GM23338 (cell line): ENCODE data around the gene SLC4A8. TPM values are rescaled to one million over a fixed set of nuclear protein-coding genes. Genes with fewer than 3 reads are reported as not detected.

Experiments
- ATAC-seq: fragments of 200-7000 bp; cut with Tn5 transposase; 3 replicates; pipeline ENCODE4 v1.9.1; 2020
- DNase-seq: peaks from one replicate; pipeline ENCODE4 v3.0.0-alpha.2; 2015; ENCODE audit warnings: low spot score
- H2AFZ ChIP-seq: fragments of 200-600 bp; sonication (generic); 2 replicates; pipeline ENCODE4 v1.8.0; 2016; ENCODE audit warnings: antibody characterized with exemption, mild to moderate bottlenecking, moderate library complexity
- H3F3A ChIP-seq: fragments of 200-600 bp; sonication (generic); replicated peaks from 2 replicates; pipeline ENCODE4 v1.8.0; 2017; ENCODE audit warnings: antibody characterized with exemption, mixed run types, low read depth
- H3K27ac ChIP-seq: fragments of 200-600 bp; sonication (generic); 2 replicates; pipeline ENCODE4 v1.6.1; 2016; ENCODE audit warnings: low read depth
- H3K27me3 ChIP-seq: fragments of 200-600 bp; sonication (generic); 2 replicates; pipeline ENCODE4 v1.8.0; 2016; ENCODE audit warnings: mild to moderate bottlenecking, mixed run types, moderate library complexity; ENCODE audit not compliant: insufficient read depth
- H3K36me3 ChIP-seq: fragments of 200-600 bp; sonication (generic); 2 replicates; pipeline ENCODE4 v1.8.0; 2016; ENCODE audit warnings: mild to moderate bottlenecking; ENCODE audit not compliant: insufficient read depth
- H3K4me1 ChIP-seq: fragments of 200-600 bp; sonication (generic); 2 replicates; pipeline ENCODE4 v1.8.0; 2016; ENCODE audit warnings: mild to moderate bottlenecking, moderate library complexity; ENCODE audit not compliant: insufficient read depth
- H3K4me2 ChIP-seq: fragments of 200-600 bp; sonication (generic); 2 replicates; pipeline ENCODE4 v1.7.1; 2017; ENCODE audit warnings: mixed run types
- H3K4me3 ChIP-seq: fragments of 200-600 bp; sonication (generic); 2 replicates; pipeline ENCODE4 v1.6.1; 2016; ENCODE audit warnings: mixed run types
- H3K79me2 ChIP-seq: fragments of 200-600 bp; sonication (generic); replicated peaks from 2 replicates; pipeline ENCODE4 v1.8.0; 2017; ENCODE audit warnings: mild to moderate bottlenecking; ENCODE audit not compliant: insufficient read depth
- H3K9me2 ChIP-seq: fragments of 200-600 bp; sonication (generic); 2 replicates; pipeline ENCODE4 v1.8.0; 2017; ENCODE audit not compliant: insufficient read depth
- H4K20me1 ChIP-seq: fragments of 200-600 bp; sonication (generic); replicated peaks from 2 replicates; pipeline ENCODE4 v1.8.0; 2017; ENCODE audit warnings: mild to moderate bottlenecking; ENCODE audit not compliant: insufficient read depth
- H3K27ac Mint-ChIP-seq: 2 replicates; pipeline ENCODE4 v1.8.0; 2020; ENCODE audit warnings: inconsistent platforms, mild to moderate bottlenecking, moderate library complexity, mixed read lengths
- H3K27me3 Mint-ChIP-seq: 3 replicates; pipeline ENCODE4 v1.8.0; 2022; ENCODE audit warnings: low read depth, mild to moderate bottlenecking, moderate library complexity, mixed read lengths, inconsistent platforms; ENCODE audit not compliant: insufficient read depth, poor library complexity
- H3K36me3 Mint-ChIP-seq: 3 replicates; pipeline ENCODE4 v1.8.0; 2021; ENCODE audit warnings: low read depth, mild to moderate bottlenecking, inconsistent platforms, moderate library complexity, mixed read lengths
- H3K4me1 Mint-ChIP-seq: 3 replicates; pipeline ENCODE4 v1.8.0; 2020; ENCODE audit warnings: mild to moderate bottlenecking, inconsistent platforms, mixed read lengths
- H3K4me3 Mint-ChIP-seq: 3 replicates; pipeline ENCODE4 v1.8.0; 2021; ENCODE audit warnings: moderate library complexity, mild to moderate bottlenecking, inconsistent platforms, mixed read lengths
- H3K9me3 Mint-ChIP-seq: 3 replicates; pipeline ENCODE4 v1.8.0; 2020; ENCODE audit warnings: moderate library complexity, mild to moderate bottlenecking, inconsistent platforms, mixed read lengths
- EZH2 ChIP-seq: fragments of 200-600 bp; sonication (generic); IDR thresholded peaks from one replicate; pipeline ENCODE4 v1.8.0; 2017; ENCODE audit warnings: antibody characterized with exemption, mild to moderate bottlenecking, low read depth; ENCODE audit not compliant: unreplicated experiment
- STAT1 ChIP-seq: IDR thresholded peaks from one replicate; pipeline ENCODE4 v1.6.1; 2016; ENCODE audit warnings: antibody characterized with exemption; ENCODE audit not compliant: unreplicated experiment
- ZNF114 ChIP-seq: fragments of 250-450 bp; sonication (Bioruptor Pico); IDR thresholded peaks from 2 replicates; pipeline ENCODE4 v1.5.0; 2020; ENCODE audit warnings: mild to moderate bottlenecking, moderate library complexity
- polyA plus RNA-seq: library from polyadenylated mRNA; unstranded; fragments of >200 nt; fragmentation: Nextera tagmentation; extraction: Ambion mirVana; gene quantifications from 2 replicates; pipeline ENCODE4 v1.2.1, GENCODE V29; 2016
- total RNA-seq: library from RNA; depleted of rRNA; stranded (reverse); fragments of >200 nt; shearing (Covaris generic); gene quantifications from 2 replicates; pipeline ENCODE4 v1.2.3, GENCODE V29; 2014
- TF ChIP-seq, protein P1 (sequence below): IDR thresholded peaks from one replicate; pipeline ENCODE4 v1.6.1; 2018; ENCODE audit warnings: antibody characterized with exemption; ENCODE audit not compliant: unreplicated experiment
- TF ChIP-seq, protein P2 (sequence below): fragments of 250-450 bp; sonication (Bioruptor Pico); IDR thresholded peaks from 2 replicates; pipeline ENCODE4 v1.5.0; 2020; ENCODE audit warnings: mild to moderate bottlenecking, moderate library complexity
- TF ChIP-seq, protein P3 (sequence below), 2 experiments: fragments of 200-600 bp in 1 of 2; sonication (generic) in 1 of 2; conservative IDR thresholded peaks; 2 replicates each; pipeline versions ENCODE4 v1.5.1 to v1.6.1; 2016 to 2017; ENCODE audit warnings: antibody characterized with exemption in 2 of 2, low read depth in 2 of 2, mild to moderate bottlenecking in 2 of 2, moderate library complexity in 1 of 2
- TF ChIP-seq, protein P4 (sequence below): IDR thresholded peaks from 2 replicates; pipeline ENCODE4 v1.6.1; 2016; ENCODE audit warnings: antibody characterized with exemption

The SLC4A8 gene
- total and polyA plus RNA-seq, 2 experiments from 2014 or later, result 7.6 to 9.2 TPM

DNA sequence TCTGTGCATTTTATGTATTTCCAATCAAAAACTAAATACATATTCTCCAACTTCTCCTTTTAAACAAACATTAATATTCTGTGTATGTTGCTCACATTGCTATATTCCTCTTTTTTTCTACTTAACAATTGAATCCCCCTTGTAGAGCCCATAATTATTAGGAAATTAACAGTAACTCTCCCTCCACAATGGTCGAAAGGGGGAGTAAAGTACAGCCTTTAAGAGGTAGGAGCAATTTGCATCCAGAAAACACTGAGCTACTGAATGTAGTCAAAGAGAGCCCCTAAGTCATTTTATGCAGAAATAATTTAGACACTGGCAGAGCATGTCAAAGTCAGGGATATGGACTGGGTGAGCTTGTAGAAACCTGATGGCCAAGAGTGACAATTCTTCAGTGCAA lies 109.2 kb downstream of the SLC4A8 start:
- Histone ChIP-seq H3K9me2 (no peaks in the 10 kb centered on the region), H4K20me1 (no peaks in the 10 kb centered on the region), H3K4me1 (peaks cover 15% of the 10 kb centered on the region), H3K4me2 (no peak overlapping the region), H3K36me3 (no peaks in the 10 kb centered on the region; the same call in 1 of the 2 replicates), H3K4me3 (no peak overlapping the region), H3K79me2 (no peaks in the 10 kb centered on the region), H2AFZ (no peak overlapping the region), H3K27me3 (no peaks in the 10 kb centered on the region), H3K27ac (no peak overlapping the region), H3F3A (0 out of 2 replicates have a peak, but pooled peaks cover 3% of the 10 kb centered on the region)
- H3K4me1 Mint-ChIP-seq, result peaks cover 36% of the 10 kb centered on the region
- H3K4me3 Mint-ChIP-seq, result peak overlapping the region; percentile 11; the same call in 1 of the 3 replicates
- H3K27ac Mint-ChIP-seq, result no peak overlapping the region
- no peaks in the 10 kb centered on the region for H3K36me3 Mint-ChIP-seq
- TF ChIP-seq, protein P1, sequence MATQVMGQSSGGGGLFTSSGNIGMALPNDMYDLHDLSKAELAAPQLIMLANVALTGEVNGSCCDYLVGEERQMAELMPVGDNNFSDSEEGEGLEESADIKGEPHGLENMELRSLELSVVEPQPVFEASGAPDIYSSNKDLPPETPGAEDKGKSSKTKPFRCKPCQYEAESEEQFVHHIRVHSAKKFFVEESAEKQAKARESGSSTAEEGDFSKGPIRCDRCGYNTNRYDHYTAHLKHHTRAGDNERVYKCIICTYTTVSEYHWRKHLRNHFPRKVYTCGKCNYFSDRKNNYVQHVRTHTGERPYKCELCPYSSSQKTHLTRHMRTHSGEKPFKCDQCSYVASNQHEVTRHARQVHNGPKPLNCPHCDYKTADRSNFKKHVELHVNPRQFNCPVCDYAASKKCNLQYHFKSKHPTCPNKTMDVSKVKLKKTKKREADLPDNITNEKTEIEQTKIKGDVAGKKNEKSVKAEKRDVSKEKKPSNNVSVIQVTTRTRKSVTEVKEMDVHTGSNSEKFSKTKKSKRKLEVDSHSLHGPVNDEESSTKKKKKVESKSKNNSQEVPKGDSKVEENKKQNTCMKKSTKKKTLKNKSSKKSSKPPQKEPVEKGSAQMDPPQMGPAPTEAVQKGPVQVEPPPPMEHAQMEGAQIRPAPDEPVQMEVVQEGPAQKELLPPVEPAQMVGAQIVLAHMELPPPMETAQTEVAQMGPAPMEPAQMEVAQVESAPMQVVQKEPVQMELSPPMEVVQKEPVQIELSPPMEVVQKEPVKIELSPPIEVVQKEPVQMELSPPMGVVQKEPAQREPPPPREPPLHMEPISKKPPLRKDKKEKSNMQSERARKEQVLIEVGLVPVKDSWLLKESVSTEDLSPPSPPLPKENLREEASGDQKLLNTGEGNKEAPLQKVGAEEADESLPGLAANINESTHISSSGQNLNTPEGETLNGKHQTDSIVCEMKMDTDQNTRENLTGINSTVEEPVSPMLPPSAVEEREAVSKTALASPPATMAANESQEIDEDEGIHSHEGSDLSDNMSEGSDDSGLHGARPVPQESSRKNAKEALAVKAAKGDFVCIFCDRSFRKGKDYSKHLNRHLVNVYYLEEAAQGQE, result no peak
- TF ChIP-seq, protein P2, sequence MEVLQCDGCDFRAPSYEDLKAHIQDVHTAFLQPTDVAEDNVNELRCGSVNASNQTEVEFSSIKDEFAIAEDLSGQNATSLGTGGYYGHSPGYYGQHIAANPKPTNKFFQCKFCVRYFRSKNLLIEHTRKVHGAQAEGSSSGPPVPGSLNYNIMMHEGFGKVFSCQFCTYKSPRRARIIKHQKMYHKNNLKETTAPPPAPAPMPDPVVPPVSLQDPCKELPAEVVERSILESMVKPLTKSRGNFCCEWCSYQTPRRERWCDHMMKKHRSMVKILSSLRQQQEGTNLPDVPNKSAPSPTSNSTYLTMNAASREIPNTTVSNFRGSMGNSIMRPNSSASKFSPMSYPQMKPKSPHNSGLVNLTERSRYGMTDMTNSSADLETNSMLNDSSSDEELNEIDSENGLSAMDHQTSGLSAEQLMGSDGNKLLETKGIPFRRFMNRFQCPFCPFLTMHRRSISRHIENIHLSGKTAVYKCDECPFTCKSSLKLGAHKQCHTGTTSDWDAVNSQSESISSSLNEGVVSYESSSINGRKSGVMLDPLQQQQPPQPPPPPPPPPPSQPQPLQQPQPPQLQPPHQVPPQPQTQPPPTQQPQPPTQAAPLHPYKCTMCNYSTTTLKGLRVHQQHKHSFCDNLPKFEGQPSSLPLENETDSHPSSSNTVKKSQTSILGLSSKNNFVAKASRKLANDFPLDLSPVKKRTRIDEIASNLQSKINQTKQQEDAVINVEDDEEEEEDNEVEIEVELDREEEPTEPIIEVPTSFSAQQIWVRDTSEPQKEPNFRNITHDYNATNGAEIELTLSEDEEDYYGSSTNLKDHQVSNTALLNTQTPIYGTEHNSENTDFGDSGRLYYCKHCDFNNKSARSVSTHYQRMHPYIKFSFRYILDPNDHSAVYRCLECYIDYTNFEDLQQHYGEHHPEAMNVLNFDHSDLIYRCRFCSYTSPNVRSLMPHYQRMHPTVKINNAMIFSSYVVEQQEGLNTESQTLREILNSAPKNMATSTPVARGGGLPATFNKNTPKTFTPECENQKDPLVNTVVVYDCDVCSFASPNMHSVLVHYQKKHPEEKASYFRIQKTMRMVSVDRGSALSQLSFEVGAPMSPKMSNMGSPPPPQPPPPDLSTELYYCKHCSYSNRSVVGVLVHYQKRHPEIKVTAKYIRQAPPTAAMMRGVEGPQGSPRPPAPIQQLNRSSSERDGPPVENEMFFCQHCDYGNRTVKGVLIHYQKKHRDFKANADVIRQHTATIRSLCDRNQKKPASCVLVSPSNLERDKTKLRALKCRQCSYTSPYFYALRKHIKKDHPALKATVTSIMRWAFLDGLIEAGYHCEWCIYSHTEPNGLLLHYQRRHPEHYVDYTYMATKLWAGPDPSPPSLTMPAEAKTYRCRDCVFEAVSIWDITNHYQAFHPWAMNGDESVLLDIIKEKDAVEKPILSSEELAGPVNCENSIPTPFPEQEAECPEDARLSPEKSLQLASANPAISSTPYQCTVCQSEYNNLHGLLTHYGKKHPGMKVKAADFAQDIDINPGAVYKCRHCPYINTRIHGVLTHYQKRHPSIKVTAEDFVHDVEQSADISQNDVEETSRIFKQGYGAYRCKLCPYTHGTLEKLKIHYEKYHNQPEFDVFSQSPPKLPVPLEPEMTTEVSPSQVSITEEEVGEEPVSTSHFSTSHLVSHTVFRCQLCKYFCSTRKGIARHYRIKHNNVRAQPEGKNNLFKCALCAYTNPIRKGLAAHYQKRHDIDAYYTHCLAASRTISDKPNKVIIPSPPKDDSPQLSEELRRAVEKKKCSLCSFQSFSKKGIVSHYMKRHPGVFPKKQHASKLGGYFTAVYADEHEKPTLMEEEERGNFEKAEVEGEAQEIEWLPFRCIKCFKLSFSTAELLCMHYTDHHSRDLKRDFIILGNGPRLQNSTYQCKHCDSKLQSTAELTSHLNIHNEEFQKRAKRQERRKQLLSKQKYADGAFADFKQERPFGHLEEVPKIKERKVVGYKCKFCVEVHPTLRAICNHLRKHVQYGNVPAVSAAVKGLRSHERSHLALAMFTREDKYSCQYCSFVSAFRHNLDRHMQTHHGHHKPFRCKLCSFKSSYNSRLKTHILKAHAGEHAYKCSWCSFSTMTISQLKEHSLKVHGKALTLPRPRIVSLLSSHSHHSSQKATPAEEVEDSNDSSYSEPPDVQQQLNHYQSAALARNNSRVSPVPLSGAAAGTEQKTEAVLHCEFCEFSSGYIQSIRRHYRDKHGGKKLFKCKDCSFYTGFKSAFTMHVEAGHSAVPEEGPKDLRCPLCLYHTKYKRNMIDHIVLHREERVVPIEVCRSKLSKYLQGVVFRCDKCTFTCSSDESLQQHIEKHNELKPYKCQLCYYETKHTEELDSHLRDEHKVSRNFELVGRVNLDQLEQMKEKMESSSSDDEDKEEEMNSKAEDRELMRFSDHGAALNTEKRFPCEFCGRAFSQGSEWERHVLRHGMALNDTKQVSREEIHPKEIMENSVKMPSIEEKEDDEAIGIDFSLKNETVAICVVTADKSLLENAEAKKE, result no peak
- no peak for TF ChIP-seq ZNF114 (CRISPR knock-in tag)
- TF ChIP-seq EZH2, result no peak
- TF ChIP-seq, protein P3, sequence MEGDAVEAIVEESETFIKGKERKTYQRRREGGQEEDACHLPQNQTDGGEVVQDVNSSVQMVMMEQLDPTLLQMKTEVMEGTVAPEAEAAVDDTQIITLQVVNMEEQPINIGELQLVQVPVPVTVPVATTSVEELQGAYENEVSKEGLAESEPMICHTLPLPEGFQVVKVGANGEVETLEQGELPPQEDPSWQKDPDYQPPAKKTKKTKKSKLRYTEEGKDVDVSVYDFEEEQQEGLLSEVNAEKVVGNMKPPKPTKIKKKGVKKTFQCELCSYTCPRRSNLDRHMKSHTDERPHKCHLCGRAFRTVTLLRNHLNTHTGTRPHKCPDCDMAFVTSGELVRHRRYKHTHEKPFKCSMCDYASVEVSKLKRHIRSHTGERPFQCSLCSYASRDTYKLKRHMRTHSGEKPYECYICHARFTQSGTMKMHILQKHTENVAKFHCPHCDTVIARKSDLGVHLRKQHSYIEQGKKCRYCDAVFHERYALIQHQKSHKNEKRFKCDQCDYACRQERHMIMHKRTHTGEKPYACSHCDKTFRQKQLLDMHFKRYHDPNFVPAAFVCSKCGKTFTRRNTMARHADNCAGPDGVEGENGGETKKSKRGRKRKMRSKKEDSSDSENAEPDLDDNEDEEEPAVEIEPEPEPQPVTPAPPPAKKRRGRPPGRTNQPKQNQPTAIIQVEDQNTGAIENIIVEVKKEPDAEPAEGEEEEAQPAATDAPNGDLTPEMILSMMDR (conservative IDR thresholded peaks at IDR 0.05; ENCODE audit: low read depth in 2 of 2), result peak; percentile 55 to 60
- TF ChIP-seq STAT1, result no peak
- TF ChIP-seq, protein P4, sequence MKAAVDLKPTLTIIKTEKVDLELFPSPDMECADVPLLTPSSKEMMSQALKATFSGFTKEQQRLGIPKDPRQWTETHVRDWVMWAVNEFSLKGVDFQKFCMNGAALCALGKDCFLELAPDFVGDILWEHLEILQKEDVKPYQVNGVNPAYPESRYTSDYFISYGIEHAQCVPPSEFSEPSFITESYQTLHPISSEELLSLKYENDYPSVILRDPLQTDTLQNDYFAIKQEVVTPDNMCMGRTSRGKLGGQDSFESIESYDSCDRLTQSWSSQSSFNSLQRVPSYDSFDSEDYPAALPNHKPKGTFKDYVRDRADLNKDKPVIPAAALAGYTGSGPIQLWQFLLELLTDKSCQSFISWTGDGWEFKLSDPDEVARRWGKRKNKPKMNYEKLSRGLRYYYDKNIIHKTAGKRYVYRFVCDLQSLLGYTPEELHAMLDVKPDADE, result no peak
- DNase-seq (peak; percentile 54), ATAC-seq (no peak; the same call in 2 of the 3 replicates)
- H3K27me3 Mint-ChIP-seq, result peaks cover 10% of the 10 kb centered on the region
- no peaks in the 10 kb centered on the region for H3K9me3 Mint-ChIP-seq
